Left ventricle myocardium inferior (tissue), 1 donor: Measurements from ENCODE around the gene ZMIZ1. TPM values are rescaled to one million over a fixed set of nuclear protein-coding genes. Genes with fewer than 3 reads are reported as not detected.

Experiments used
- DNase-seq: peaks from one replicate; pipeline ENCODE4 v3.0.0-alpha.2; 2020
- H3K27ac ChIP-seq: fragments of 200-600 bp; replicated peaks from 2 replicates; pipeline ENCODE4 v1.8.0; 2021
- H3K27me3 ChIP-seq: fragments of 200-600 bp; 2 replicates; pipeline ENCODE4 v1.8.0; 2021; ENCODE audit warnings: low read depth
- H3K36me3 ChIP-seq: fragments of 200-600 bp; 2 replicates; pipeline ENCODE4 v1.8.0; 2021
- H3K4me1 ChIP-seq: fragments of 200-600 bp; 2 replicates; pipeline ENCODE4 v1.8.0; 2021
- H3K4me3 ChIP-seq: fragments of 200-600 bp; 2 replicates; pipeline ENCODE4 v1.8.0; 2021; ENCODE audit warnings: mild to moderate bottlenecking, moderate library complexity
- H3K9me3 ChIP-seq: fragments of 200-600 bp; replicated peaks from 2 replicates; pipeline ENCODE4 v1.8.0; 2021
- CTCF ChIP-seq: fragments of 200-600 bp; IDR thresholded peaks from 2 replicates; pipeline ENCODE4 v1.8.0; 2021; ENCODE audit warnings: antibody characterized with exemption, mild to moderate bottlenecking, borderline replicate concordance
- intact Hi-C: fragments of 100-400 bp; cut with micrococcal nuclease; formaldehyde crosslinking; loops from one replicate; pipeline ENCODE4 v1.11.0; 2022
- total RNA-seq: library from RNA; stranded (reverse); fragmentation: NEBNext Ultra II Directional; extraction: Animal tissue kit (Norgen Biotek cat#: 25700); gene quantifications from one replicate; pipeline ENCODE4 v1.2.1, GENCODE V29; 2021
- donor health status: DM: no; HTN: yes; CAD: no; lungs with severe emphysema.

Gene ZMIZ1
- total RNA-seq, 1 donor from 2014 or later: 55.9 TPM

DNA sequence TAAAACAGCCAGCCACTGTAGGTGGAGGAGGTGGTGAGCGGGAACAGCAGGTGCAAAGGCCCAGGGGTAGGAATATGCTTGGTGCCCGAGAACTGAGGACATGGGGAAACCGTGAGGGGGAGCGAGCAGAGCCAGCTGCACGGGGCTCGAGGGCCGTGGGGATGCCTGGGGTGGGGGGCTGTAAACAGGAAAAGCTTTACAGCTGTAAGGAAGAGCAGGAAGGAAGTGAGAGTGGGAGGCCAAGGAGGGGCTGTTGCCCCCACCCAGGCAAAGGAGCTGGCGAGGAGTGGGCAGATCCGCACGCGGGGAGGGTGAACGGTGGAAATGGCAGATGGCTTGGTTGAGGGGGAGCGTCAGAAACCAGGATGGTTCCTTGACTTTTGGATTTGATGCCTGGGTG is 34.4 kb downstream of the ZMIZ1 start:
- intact Hi-C loops: no loop called here
- H3K27ac ChIP-seq: peak overlapping the region; percentile 74
- no peaks in the 10 kb centered on the region for H3K9me3 ChIP-seq
- H3K4me3 ChIP-seq: no peak overlapping the region
- TF ChIP-seq CTCF: no peak
- H3K27me3 ChIP-seq: no peaks in the 10 kb centered on the region
- H3K4me1 ChIP-seq: peaks cover 100% of the 10 kb centered on the region
- no peak for DNase-seq
- H3K36me3 ChIP-seq: no peaks in the 10 kb centered on the region

DNA sequence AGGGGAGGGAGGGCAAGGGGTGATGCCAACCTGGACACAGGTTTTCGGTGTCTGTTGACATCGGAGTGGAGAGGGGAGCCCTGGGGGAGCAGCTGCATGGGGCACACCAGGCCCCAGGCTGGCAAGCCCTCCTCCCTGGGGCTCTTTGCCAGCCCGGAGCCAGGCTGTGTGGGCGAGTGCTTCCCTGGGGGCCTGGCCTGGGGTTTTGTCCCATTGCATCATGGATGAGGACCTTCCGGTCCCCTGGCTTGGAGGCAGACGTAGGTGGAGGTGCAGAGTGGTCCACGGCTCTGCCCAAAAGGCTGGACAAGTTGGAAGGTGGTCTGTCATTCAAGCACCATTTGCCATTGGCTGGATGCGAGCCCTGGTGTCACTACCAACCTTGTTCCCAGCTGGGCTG is 34.8 kb downstream of the ZMIZ1 start:
- H3K27ac ChIP-seq: peak overlapping the region; percentile 74
- no peak for TF ChIP-seq CTCF
- DNase-seq: no peak

GRCh38 chr10:79105150-79105739 is 36.5 kb downstream of the ZMIZ1 start:
- DNase-seq: no peak
- Histone ChIP-seq H3K27me3 (no peaks in the 10 kb centered on the region), H3K36me3 (peaks cover under 1% of the 10 kb centered on the region), H3K4me1 (peaks cover 100% of the 10 kb centered on the region), H3K27ac (peak overlapping the region; percentile 91), H3K4me3 (no peak overlapping the region), H3K9me3 (no peaks in the 10 kb centered on the region)
- intact Hi-C loops: no loop called here
- TF ChIP-seq CTCF: peak; percentile 38

More for the DNA sequence above, 34.8 kb downstream of the ZMIZ1 start:
- no peaks in the 10 kb centered on the region for H3K9me3 ChIP-seq
- intact Hi-C loops: no loop called here
- peaks cover 100% of the 10 kb centered on the region for H3K4me1 ChIP-seq
- H3K4me3 ChIP-seq: no peak overlapping the region
- H3K36me3 ChIP-seq: no peaks in the 10 kb centered on the region
- H3K27me3 ChIP-seq: no peaks in the 10 kb centered on the region

DNA sequence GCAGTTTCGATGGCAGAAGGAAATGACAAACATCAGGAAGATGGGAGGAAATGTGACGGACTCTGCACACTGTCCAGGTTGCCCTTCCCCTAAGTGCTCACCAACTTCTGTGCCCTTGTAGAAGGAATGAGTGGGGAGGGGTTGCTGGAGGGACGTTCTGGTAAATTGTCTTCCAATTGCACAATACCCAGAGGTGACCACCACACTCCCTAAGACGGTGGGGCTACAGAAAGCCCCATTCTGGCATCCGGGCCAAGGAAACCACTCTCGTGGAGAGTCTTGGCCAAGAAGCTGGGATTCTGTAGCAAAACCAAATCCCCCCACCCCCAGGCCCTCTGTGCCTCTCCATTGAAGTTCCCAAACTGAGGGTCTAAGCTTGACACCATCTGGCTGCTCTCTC is 37.1 kb downstream of the ZMIZ1 start:
- Histone ChIP-seq H3K27ac (peak overlapping the region; percentile 91), H3K4me1 (peaks cover 100% of the 10 kb centered on the region), H3K36me3 (peaks cover 6% of the 10 kb centered on the region), H3K9me3 (no peaks in the 10 kb centered on the region), H3K27me3 (no peaks in the 10 kb centered on the region), H3K4me3 (no peak overlapping the region)
- TF ChIP-seq CTCF: no peak
- no peak for DNase-seq
- intact Hi-C loops: no loop called here

DNA sequence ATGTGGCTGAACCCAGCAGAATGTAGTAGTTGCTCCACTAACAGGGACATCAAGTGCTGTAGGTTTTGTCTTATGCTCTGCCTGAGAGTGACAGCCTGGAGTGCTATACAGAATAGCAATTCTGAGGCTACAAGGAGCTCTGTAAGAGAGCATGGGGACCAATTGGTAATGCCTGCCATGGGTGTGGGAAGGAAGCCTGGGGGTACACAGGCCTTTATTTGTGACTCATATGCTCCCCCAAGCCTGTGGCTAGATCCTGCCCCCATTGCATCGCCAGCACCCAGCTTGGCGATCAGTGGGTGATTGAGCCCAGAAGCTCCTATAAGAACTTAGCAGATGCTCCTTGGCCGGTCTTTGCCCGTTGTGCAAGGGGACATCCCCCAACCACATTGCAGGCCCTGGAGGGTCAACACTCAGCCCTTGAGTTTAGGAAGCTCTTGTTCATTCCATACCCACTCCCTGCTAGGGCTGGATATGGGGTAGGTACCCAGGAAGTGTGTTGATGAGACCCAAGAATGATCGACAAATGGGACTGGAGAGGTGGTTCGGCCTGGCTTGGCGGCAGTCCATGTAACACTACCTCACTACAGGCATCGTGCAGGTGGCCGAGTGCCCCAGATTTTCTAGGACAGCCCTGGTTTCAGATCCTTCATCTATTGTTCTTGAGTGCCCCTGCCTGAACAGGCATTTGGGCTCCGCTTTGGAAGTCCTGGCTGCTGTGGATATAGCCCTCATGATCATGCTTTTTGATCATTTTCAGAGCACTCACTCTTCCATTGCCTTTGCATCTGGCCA is 37.7 kb downstream of the ZMIZ1 start:
- TF ChIP-seq CTCF: no peak
- DNase-seq: no peak

More for the DNA sequence above, 37.7 kb downstream of the ZMIZ1 start:
- peaks cover 10% of the 10 kb centered on the region for H3K36me3 ChIP-seq
- peak overlapping the region; percentile 91 for H3K27ac ChIP-seq
- intact Hi-C loops: no loop called here
- no peaks in the 10 kb centered on the region for H3K27me3 ChIP-seq
- no peak overlapping the region for H3K4me3 ChIP-seq
- no peaks in the 10 kb centered on the region for H3K9me3 ChIP-seq
- H3K4me1 ChIP-seq: peaks cover 100% of the 10 kb centered on the region
